HG03066 (cell line): ENCODE data around the gene OR2F2.

Experiments used
- ATAC-seq: cut with Tn5 transposase; IDR thresholded peaks from one replicate; pipeline ENCODE4 v1.9.1; 2021; ENCODE audit warnings: low read depth; ENCODE audit not compliant: unreplicated experiment

The OR2F2 gene

DNA sequence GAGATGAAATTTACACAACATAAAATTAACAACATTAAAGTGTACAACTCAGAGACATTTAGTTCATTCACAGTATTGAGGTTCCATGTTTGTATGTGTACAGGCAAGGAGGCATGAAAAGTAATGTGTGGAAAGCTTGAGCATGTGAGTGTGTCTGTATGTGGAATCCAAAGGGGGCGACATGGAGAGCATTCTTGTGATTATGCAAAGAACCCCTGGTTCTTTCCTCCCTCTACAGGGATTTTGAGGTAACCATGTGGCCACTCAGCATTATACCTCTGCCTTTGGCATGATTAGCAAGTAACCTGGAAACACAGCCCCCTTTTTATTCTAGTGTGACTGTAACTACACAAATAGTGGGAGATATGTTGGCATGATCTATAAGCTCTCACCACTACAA lies 40.6 kb downstream of the OR2F2 start:
- ATAC-seq, result no peak

DNA sequence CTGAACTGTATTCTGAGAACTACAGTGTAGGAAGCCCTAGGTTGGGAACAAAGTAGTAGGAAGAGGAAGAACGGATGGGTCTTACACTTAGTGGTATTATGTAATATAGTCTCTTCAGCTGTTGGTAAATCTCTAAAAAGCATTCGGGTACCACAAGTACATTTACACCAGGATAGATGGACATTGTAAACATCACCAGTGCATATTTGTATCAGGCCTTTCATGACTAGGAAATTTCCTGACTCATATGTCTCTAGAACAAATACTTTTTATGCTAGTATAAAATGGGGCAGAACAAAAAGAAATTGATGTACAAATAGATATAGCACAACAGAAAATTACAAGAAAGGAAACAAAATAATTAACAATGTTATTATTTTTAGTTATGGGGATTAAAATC lies 43.6 kb downstream of the OR2F2 start:
- ATAC-seq, result no peak

DNA sequence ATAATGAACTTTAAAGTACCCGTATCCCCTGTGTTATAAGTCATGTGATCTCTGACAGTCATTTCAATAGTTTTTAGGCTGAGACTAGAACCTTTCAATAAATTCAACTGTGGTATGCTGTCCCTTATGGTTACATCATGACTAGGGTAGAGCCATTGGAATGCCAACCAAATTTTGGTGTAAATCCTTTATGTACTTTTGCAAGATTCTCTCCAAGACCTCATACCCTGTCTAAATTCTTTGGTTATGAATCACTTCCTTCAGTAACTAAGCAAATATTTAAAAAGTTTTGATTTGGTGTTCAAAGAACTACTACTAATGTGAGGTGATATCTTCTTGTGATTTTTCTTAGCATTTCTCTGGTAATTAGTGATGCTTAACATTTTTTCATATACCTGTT lies 44.3 kb downstream of the OR2F2 start:
- no peak for ATAC-seq

DNA sequence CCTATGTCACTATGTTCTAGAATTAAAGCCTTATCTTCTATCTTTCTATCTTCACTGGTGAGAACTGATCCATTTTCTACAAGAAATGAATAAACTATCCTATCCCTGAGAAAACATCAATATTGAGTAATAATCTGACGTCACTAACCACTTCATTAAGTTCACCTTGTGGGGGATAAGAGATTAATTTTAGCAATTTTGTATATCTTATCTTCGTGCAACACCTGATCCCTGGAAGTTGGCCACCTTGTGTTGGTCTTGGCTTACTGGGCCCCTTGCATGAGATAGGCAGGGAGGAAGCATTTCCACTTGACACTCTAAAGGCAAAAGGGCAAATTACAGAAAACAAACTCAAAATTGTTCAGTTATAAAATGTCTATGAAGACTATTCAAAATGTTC lies 45.0 kb downstream of the OR2F2 start:
- no peak for ATAC-seq

DNA sequence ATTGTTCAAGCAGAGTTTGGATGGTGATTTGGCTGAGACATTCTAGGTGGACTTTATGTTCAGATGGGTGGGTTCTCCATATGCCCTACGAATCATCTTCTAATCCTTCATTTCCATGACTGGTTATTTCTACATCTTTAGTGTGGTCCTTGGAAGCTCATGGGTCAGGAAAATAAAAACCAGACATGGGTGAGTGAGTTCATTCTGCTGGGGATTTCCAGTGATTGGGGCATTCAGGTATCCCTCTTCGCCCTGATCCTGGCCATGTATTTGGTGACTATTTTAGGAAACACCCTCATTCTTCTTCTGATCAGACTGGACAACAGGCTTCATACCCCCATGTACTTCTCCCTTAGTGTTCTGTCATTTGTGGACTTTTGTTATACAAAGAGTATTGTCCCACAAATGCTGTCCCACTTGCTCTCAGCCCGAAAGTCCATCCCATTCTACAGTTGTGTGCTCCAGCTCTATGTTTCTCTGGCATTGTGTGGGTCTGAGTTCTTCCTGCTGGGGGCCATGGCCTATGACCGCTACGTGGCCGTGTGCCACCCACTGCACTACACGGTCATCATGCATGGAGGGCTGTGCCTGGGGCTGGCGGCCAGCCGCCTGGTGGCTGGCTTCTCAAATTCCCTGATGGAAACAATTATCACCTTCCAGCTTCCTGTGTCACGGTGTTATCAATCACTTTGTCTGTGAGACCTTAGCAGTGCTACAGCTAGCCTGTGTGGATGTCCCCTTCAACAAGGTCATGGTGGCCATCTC lies 45.9 kb downstream of the OR2F2 start:
- no peak for ATAC-seq

DNA sequence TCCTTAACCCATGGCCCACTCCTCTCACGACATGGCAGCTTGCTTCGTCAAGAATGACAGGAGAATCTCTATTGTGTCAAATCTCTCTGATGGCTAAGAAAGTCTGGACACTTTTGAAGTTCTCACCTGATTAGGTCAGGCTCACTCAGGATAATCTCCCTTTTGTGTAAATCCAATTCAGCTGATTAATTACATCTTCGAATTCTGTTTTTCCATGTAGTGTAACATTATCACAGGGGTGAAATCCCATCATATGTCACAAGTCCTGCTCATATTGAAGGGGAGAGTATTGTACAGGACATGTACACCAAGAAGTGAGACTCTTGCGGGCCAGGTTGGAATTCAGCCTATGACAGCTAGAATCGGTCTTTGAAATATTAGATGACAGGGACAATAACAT lies 48.9 kb downstream of the OR2F2 start:
- ATAC-seq, result no peak
